T-helper 2 cell (primary cell): ENCODE data around the gene CMC4.
A peak's percentile ranks its signal among the peaks of the same experiment; 100 is the strongest.

Experiments used
- DNase-seq, 5 experiments: peaks; one replicate each; pipeline versions ENCODE4 v3.0.0 to v3.0.0-alpha.2; 2012 to 2022

CMC4 gene

GRCh38 chrX:155053656-155054055 is 17.3 kb downstream of the CMC4 start:
- no peak for DNase-seq

- DNase-seq = no peak
These were observed 18.0 kb downstream of the CMC4 start for GRCh38 chrX:155052738-155053498.

GRCh38 chrX:155048977-155049619 is 21.8 kb downstream of the CMC4 start:
- peak in 1 of 5 experiments; percentile 64 for DNase-seq

- no peak for DNase-seq
These were observed 24.0 kb downstream of the CMC4 start for GRCh38 chrX:155046811-155047528.

GRCh38 chrX:155046129-155046810 is 24.7 kb downstream of the CMC4 start:
- no peak for DNase-seq

- no peak for DNase-seq
These were observed 35.2 kb downstream of the CMC4 start for GRCh38 chrX:155035688-155036087.

GRCh38 chrX:155031657-155032056 is 39.3 kb downstream of the CMC4 start:
- DNase-seq = no peak

GRCh38 chrX:155028877-155029291 is 42.1 kb downstream of the CMC4 start:
- DNase-seq = no peak

- peak in 1 of 5 experiments; percentile 34 for DNase-seq
These were observed 42.8 kb downstream of the CMC4 start for GRCh38 chrX:155028129-155028528.

- DNase-seq = peak in 2 of 5 experiments; percentile 9 to 70
These were observed 43.3 kb downstream of the CMC4 start for GRCh38 chrX:155027509-155028066.

GRCh38 chrX:155026727-155027508 is 44.0 kb downstream of the CMC4 start, which contains the start of gene FUNDC2:
FUNDC2 (plus strand) TSS chrX:155026844; CDS start chrX:155026939, 95 bp downstream.
- DNase-seq = peak; percentile 82 to 99 (median 92)

GRCh38 chrX:155026420-155026726 is 44.6 kb downstream of the CMC4 start:
- no peak for DNase-seq

GRCh38 chrX:155023907-155024833 is 46.8 kb downstream of the CMC4 start:
- no peak for DNase-seq

- DNase-seq = no peak
These were observed 48.4 kb downstream of the CMC4 start, which contains the start of gene F8 for GRCh38 chrX:155022585-155022984. F8 (minus strand) TSS chrX:155022723; CDS start chrX:155022552, 171 bp downstream.

- DNase-seq = no peak
These were observed 50.3 kb downstream of the CMC4 start for GRCh38 chrX:155020591-155020990.
